ENCODE results near the gene MAL.

Gene MAL

GRCh38 chr2:95018301-95018700 is 7.2 kb upstream of the MAL start:
- no peak for TF ChIP-seq REST (IDR thresholded peaks at IDR 0.05; ENCODE audit: insufficient read depth in 1 of 2, low read depth in 2 of 2, low read length in 2 of 2)
- no peak for TF ChIP-seq POLR2AphosphoS5 (IDR thresholded peaks at IDR 0.05; ENCODE audit: low read depth, low read length)
- TF ChIP-seq FOXP2 (optimal IDR thresholded peaks at IDR 0.05; ENCODE audit: borderline replicate concordance, extremely low read depth, extremely low read length, insufficient read depth), result no peak
- no peak for TF ChIP-seq TAF1 (IDR thresholded peaks at IDR 0.05; ENCODE audit: borderline replicate concordance, insufficient read depth, low read length)
- no peak for TF ChIP-seq SIN3A (IDR thresholded peaks at IDR 0.05; ENCODE audit: borderline replicate concordance, insufficient read depth, low read length)

GRCh38 chr2:95018861-95019550 is 6.5 kb upstream of the MAL start:
- TF ChIP-seq SIN3A (IDR thresholded peaks at IDR 0.05; ENCODE audit: borderline replicate concordance, insufficient read depth, low read length), result no peak

GRCh38 chr2:95019572-95019971 is 5.9 kb upstream of the MAL start:
- TF ChIP-seq FOXP2 (optimal IDR thresholded peaks at IDR 0.05; ENCODE audit: borderline replicate concordance, extremely low read depth, extremely low read length, insufficient read depth) (no peak), TAF1 (IDR thresholded peaks at IDR 0.05; ENCODE audit: borderline replicate concordance, insufficient read depth, low read length) (no peak), POLR2AphosphoS5 (IDR thresholded peaks at IDR 0.05; ENCODE audit: low read depth, low read length) (no peak), REST (IDR thresholded peaks at IDR 0.05; ENCODE audit: insufficient read depth in 1 of 2, low read depth in 2 of 2, low read length in 2 of 2) (no peak), SIN3A (IDR thresholded peaks at IDR 0.05; ENCODE audit: borderline replicate concordance, insufficient read depth, low read length) (no peak)

GRCh38 chr2:95020275-95021022 is 5.1 kb upstream of the MAL start:
- TF ChIP-seq TAF1 (IDR thresholded peaks at IDR 0.05; ENCODE audit: borderline replicate concordance, insufficient read depth, low read length) (no peak), FOXP2 (optimal IDR thresholded peaks at IDR 0.05; ENCODE audit: borderline replicate concordance, extremely low read depth, extremely low read length, insufficient read depth) (no peak), POLR2AphosphoS5 (IDR thresholded peaks at IDR 0.05; ENCODE audit: low read depth, low read length) (no peak), SIN3A (IDR thresholded peaks at IDR 0.05; ENCODE audit: borderline replicate concordance, insufficient read depth, low read length) (no peak)

- TF ChIP-seq REST (IDR thresholded peaks at IDR 0.05; ENCODE audit: insufficient read depth in 1 of 2, low read depth in 2 of 2, low read length in 2 of 2) (no peak), SIN3A (IDR thresholded peaks at IDR 0.05; ENCODE audit: borderline replicate concordance, insufficient read depth, low read length) (no peak), POLR2AphosphoS5 (IDR thresholded peaks at IDR 0.05; ENCODE audit: low read depth, low read length) (no peak), FOXP2 (optimal IDR thresholded peaks at IDR 0.05; ENCODE audit: borderline replicate concordance, extremely low read depth, extremely low read length, insufficient read depth) (no peak), TAF1 (IDR thresholded peaks at IDR 0.05; ENCODE audit: borderline replicate concordance, insufficient read depth, low read length) (no peak)
Observed at GRCh38 chr2:95021023-95021416, 4.5 kb upstream of the MAL start.

GRCh38 chr2:95021847-95022246 is 3.7 kb upstream of the MAL start:
- TF ChIP-seq POLR2AphosphoS5 (IDR thresholded peaks at IDR 0.05; ENCODE audit: low read depth, low read length), result no peak
